ENCODE data around the gene KCNJ10.

Gene KCNJ10

DNA sequence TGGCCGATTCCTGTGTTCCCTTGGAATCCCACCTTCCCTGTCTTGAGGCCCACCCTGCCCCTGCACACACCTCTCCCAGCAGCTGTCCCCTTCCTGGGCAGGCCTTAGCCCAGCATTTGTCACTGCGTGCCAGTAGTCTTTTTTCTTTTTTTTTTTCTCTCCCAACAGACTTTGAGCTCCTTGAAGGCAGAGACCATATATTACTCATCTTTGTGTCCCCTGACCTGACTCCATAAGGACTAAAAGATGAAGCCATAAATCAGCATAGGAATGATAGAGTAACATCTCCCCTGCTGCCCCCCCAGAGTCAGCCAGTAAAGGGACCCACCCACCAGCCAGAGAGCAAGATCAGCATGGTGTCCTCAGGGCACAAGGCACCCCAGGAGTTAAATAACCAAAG is 65.5 kb downstream of the KCNJ10 start:
- TF ChIP-seq, protein P1, sequence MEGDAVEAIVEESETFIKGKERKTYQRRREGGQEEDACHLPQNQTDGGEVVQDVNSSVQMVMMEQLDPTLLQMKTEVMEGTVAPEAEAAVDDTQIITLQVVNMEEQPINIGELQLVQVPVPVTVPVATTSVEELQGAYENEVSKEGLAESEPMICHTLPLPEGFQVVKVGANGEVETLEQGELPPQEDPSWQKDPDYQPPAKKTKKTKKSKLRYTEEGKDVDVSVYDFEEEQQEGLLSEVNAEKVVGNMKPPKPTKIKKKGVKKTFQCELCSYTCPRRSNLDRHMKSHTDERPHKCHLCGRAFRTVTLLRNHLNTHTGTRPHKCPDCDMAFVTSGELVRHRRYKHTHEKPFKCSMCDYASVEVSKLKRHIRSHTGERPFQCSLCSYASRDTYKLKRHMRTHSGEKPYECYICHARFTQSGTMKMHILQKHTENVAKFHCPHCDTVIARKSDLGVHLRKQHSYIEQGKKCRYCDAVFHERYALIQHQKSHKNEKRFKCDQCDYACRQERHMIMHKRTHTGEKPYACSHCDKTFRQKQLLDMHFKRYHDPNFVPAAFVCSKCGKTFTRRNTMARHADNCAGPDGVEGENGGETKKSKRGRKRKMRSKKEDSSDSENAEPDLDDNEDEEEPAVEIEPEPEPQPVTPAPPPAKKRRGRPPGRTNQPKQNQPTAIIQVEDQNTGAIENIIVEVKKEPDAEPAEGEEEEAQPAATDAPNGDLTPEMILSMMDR (conservative IDR thresholded peaks at IDR 0.05; ENCODE audit: low read length), result no peak
- no peak for TF ChIP-seq EZH2phosphoT487 (IDR thresholded peaks at IDR 0.05; ENCODE audit: borderline replicate concordance)
- Histone ChIP-seq H3K9me2 (replicated peaks; ENCODE audit: low read depth, low read length) (no peaks in the 10 kb centered on the region), H2AFZ (ENCODE audit: low read length) (no peak overlapping the region), H3K4me1 (ENCODE audit: insufficient read depth, low read length, poor library complexity, severe bottlenecking) (no peaks in the 10 kb centered on the region), H3K4me3 (ENCODE audit: low read length, poor library complexity, severe bottlenecking) (no peak overlapping the region), H3F3A (ENCODE audit: low read depth) (no peaks in the 10 kb centered on the region), H3K9ac (ENCODE audit: low read depth, low read length, poor library complexity, severe bottlenecking) (no peak overlapping the region), H3K79me2 (ENCODE audit: insufficient read depth, low read length) (no peaks in the 10 kb centered on the region), H3K4me2 (ENCODE audit: low read depth, low read length, poor library complexity, severe bottlenecking) (no peak overlapping the region), H3K27me3 (ENCODE audit: insufficient read depth, low read length, poor library complexity, severe bottlenecking) (no peaks in the 10 kb centered on the region), H3K36me3 (ENCODE audit: insufficient read depth, low read length) (no peaks in the 10 kb centered on the region), H4K20me1 (ENCODE audit: insufficient read depth, low read length, poor library complexity, severe bottlenecking) (no peaks in the 10 kb centered on the region), H3K9me3 (ENCODE audit: insufficient read depth, low read depth, low read length) (no peaks in the 10 kb centered on the region)

DNA sequence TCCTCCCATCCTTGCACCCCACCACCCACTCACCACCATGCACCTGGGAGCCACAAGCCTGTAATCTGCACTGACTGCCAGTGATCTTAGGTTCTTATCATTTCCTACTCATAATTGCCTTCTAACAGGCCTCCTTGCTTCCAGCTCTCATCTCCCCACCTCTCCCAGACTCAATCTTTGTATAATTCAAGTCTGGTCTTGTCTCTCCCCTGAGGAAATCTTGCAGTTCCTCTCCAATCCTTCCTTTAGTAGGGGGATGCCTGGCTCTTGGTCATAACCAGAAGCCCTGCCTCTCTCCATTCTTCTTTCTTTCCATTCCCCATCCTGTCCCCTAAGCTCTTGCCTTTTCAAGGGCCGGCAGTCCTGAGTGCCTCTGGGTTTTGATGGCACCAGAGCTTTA is 66.0 kb downstream of the KCNJ10 start:
- TF ChIP-seq, protein P1 (conservative IDR thresholded peaks at IDR 0.05; ENCODE audit: low read length), result no peak
- Histone ChIP-seq H3K4me2 (ENCODE audit: low read depth, low read length, poor library complexity, severe bottlenecking) (no peak overlapping the region), H3K9ac (ENCODE audit: low read depth, low read length, poor library complexity, severe bottlenecking) (no peak overlapping the region)

DNA sequence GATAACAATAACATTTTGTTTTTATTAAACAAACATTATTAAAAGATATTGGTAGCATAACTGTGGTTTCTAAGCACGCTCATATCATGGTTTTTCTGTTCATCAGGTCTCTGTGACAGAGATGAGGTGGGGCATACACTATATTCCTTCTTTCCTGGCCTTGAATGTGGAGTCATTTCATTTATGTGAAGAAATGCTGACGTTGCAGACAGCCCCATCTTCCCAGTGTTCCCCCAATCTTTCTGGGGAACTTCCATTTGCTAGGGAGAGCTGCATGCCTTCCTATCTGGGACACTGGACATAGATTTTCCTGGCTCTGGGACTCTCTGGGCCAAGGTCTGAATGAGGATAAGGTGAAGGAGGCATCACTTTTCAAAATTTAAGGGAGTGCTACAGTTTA is 68.5 kb downstream of the KCNJ10 start:
- Histone ChIP-seq H3K27me3 (ENCODE audit: insufficient read depth, low read length, poor library complexity, severe bottlenecking) (no peaks in the 10 kb centered on the region), H2AFZ (ENCODE audit: low read length) (no peak overlapping the region)

More for the DNA sequence above, 66.0 kb downstream of the KCNJ10 start:
- no peaks in the 10 kb centered on the region for H3K27me3 ChIP-seq (ENCODE audit: insufficient read depth, low read length, poor library complexity, severe bottlenecking)
- no peaks in the 10 kb centered on the region for H3K4me1 ChIP-seq (ENCODE audit: insufficient read depth, low read length, poor library complexity, severe bottlenecking)
- no peaks in the 10 kb centered on the region for H3K36me3 ChIP-seq (ENCODE audit: insufficient read depth, low read length)
- H2AFZ ChIP-seq (ENCODE audit: low read length), result no peak overlapping the region
- no peak overlapping the region for H3K4me3 ChIP-seq (ENCODE audit: low read length, poor library complexity, severe bottlenecking)
- H3F3A ChIP-seq (ENCODE audit: low read depth), result no peaks in the 10 kb centered on the region
- no peaks in the 10 kb centered on the region for H3K9me2 ChIP-seq (replicated peaks; ENCODE audit: low read depth, low read length)
- no peaks in the 10 kb centered on the region for H3K79me2 ChIP-seq (ENCODE audit: insufficient read depth, low read length)
- H4K20me1 ChIP-seq (ENCODE audit: insufficient read depth, low read length, poor library complexity, severe bottlenecking), result no peaks in the 10 kb centered on the region
- H3K9me3 ChIP-seq (ENCODE audit: insufficient read depth, low read depth, low read length), result no peaks in the 10 kb centered on the region

More for the DNA sequence above, 68.5 kb downstream of the KCNJ10 start:
- H3K9me3 ChIP-seq (ENCODE audit: insufficient read depth, low read depth, low read length), result no peaks in the 10 kb centered on the region
- H3K4me1 ChIP-seq (ENCODE audit: insufficient read depth, low read length, poor library complexity, severe bottlenecking), result no peaks in the 10 kb centered on the region
- H3K4me3 ChIP-seq (ENCODE audit: low read length, poor library complexity, severe bottlenecking), result no peak overlapping the region
- H3K9me2 ChIP-seq (replicated peaks; ENCODE audit: low read depth, low read length), result no peaks in the 10 kb centered on the region
- H3F3A ChIP-seq (ENCODE audit: low read depth), result no peaks in the 10 kb centered on the region
- no peaks in the 10 kb centered on the region for H3K36me3 ChIP-seq (ENCODE audit: insufficient read depth, low read length)
- TF ChIP-seq EZH2phosphoT487 (IDR thresholded peaks at IDR 0.05; ENCODE audit: borderline replicate concordance), result no peak
- TF ChIP-seq, protein P1 (conservative IDR thresholded peaks at IDR 0.05; ENCODE audit: low read length), result no peak
- no peak overlapping the region for H3K9ac ChIP-seq (ENCODE audit: low read depth, low read length, poor library complexity, severe bottlenecking)
- no peaks in the 10 kb centered on the region for H4K20me1 ChIP-seq (ENCODE audit: insufficient read depth, low read length, poor library complexity, severe bottlenecking)
- no peak overlapping the region for H3K4me2 ChIP-seq (ENCODE audit: low read depth, low read length, poor library complexity, severe bottlenecking)
- H3K79me2 ChIP-seq (ENCODE audit: insufficient read depth, low read length), result no peaks in the 10 kb centered on the region
